Measurements from ENCODE around the gene KIAA0825.

The KIAA0825 gene

DNA sequence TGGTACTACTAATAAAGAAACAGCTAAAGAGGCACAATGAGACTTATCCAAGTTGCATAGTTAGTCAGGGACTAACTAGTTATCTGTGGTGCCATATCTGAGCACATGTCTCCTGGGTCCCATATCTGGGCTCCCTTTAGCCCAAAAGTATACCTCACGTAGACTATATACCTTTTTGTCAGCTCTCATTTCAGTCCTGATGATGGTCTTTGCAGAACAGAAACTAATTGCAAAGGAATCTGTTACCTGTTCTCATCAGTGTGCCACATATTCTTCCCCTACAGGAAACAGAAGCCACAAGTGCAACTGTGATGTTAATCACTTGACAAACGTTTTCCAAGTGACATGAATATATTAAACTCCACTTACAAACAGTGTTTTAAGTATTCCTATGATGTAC, 395.2 kb downstream of the KIAA0825 start:
- TF ChIP-seq, protein P1, sequence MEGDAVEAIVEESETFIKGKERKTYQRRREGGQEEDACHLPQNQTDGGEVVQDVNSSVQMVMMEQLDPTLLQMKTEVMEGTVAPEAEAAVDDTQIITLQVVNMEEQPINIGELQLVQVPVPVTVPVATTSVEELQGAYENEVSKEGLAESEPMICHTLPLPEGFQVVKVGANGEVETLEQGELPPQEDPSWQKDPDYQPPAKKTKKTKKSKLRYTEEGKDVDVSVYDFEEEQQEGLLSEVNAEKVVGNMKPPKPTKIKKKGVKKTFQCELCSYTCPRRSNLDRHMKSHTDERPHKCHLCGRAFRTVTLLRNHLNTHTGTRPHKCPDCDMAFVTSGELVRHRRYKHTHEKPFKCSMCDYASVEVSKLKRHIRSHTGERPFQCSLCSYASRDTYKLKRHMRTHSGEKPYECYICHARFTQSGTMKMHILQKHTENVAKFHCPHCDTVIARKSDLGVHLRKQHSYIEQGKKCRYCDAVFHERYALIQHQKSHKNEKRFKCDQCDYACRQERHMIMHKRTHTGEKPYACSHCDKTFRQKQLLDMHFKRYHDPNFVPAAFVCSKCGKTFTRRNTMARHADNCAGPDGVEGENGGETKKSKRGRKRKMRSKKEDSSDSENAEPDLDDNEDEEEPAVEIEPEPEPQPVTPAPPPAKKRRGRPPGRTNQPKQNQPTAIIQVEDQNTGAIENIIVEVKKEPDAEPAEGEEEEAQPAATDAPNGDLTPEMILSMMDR (conservative IDR thresholded peaks at IDR 0.05; ENCODE audit: low read length), result no peak
- no peak overlapping the region for H3K4me3 ChIP-seq (ENCODE audit: low read length)
- DNase-seq (ENCODE audit: low read depth), result no peak

DNA sequence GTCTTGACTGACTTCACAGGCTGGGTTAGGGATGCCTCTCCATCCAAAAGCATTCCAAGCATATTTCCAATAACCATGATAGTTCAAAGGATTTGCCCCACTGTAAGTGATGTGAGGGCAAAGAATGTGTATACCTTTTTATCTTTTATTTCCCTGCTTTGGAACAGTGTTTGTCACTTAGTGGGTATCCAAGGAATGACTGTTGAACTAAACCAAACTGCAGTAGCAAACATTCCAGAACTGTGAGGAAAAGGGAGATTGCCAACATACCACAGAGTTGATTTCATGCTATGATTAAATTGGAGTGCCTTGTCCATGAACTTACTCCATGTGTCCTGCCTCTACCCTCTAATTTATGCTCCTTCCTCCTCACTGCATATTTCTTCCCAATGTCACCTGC, 400.0 kb downstream of the KIAA0825 start:
- DNase-seq (ENCODE audit: low read depth), result peak; percentile 96
- no peak overlapping the region for H3K4me3 ChIP-seq (ENCODE audit: low read length)
- TF ChIP-seq, protein P1 (conservative IDR thresholded peaks at IDR 0.05; ENCODE audit: low read length), result no peak

DNA sequence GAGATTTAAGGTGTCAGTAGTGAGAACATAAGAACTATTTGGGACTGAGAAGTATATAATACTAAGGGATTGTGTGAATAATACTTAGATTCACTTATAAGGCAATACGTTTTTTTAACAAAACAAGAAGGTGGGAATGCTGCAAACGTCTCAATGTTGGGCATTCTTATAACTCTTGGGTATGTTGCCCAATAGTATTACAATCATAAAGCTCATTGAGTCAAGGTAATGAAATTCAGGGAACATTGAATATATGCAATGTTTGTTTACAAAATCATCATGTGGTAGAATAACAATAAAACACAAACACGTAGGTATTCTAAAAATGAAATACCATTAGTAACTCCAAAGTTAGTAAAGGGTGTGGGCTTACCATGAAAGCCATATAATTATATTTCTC, 400.7 kb downstream of the KIAA0825 start:
- no peak overlapping the region for H3K4me3 ChIP-seq (ENCODE audit: low read length)
- DNase-seq (ENCODE audit: low read depth), result peak; percentile 25
- TF ChIP-seq, protein P1 (conservative IDR thresholded peaks at IDR 0.05; ENCODE audit: low read length), result no peak

DNA sequence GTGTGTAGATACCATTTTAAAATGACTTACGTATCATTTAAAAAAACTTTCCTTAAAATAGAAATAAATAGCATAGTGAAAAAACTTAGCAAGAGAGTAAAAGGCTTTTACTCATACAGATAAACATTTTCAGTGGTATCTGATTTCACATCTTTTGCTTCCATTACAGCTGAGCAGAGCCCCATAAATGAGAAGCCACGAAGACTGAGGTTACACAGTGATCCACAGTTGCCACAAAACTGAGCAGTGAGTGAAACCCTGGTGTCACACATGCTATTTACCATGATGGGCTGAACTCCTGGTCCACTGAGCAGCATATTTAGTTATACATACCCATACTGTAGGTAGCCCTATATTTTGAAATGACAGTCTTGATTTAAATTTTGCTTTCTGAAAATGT, 401.2 kb downstream of the KIAA0825 start:
- no peak for DNase-seq (ENCODE audit: low read depth)
- no peak overlapping the region for H3K4me3 ChIP-seq (ENCODE audit: low read length)
- TF ChIP-seq, protein P1 (conservative IDR thresholded peaks at IDR 0.05; ENCODE audit: low read length), result no peak

DNA sequence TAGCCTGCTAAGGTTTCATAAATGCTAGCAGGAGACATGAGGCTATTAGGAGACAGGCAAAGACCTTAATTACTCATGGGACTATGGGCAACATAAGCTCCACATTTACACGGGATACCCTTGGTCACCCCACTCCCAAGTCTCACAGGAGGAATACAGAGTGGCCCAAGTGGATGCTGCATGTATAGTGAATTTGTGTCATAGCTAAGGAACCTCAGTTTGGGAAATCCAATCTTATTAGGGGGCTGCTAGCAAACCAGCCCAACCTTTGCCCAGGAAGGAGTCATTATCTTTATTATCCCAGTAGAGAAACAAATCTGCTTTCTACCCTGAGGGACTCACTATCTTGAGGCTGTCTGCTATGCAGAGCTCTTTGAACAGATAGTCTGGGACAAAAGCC, 405.9 kb downstream of the KIAA0825 start:
- TF ChIP-seq, protein P1 (conservative IDR thresholded peaks at IDR 0.05; ENCODE audit: low read length), result no peak
- DNase-seq (ENCODE audit: low read depth), result no peak
- H3K4me3 ChIP-seq (ENCODE audit: low read length), result no peak overlapping the region

DNA sequence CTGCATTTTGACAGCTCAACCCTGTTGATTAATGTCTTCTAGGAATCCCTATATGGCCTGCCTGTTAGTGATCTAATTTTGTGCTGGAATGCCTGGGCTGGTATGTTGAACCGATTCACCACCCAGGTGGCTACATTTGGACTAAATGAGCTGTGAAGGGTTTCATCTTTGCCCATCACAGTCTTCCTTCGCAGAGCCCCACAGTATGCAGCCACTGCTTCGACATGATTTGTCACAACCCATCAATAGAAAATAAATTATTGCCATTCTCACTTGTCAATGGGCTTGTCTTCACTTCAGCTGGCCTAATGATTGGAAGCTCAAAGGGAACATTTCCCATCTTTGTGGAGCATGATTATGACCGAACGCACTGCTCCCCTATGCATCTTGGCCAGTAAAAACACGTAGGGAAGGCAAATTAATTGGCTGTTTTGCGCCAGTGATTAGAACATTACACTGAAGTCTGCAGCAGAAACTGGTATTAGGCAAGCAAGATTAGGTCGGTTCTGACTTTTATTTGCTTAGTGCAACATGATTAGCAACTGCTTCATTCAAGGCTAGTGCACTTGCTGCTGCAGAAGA, 408.5 kb downstream of the KIAA0825 start:
- DNase-seq (ENCODE audit: low read depth), result no peak
- H3K4me3 ChIP-seq (ENCODE audit: low read length), result no peak overlapping the region
- TF ChIP-seq, protein P1 (conservative IDR thresholded peaks at IDR 0.05; ENCODE audit: low read length), result no peak

DNA sequence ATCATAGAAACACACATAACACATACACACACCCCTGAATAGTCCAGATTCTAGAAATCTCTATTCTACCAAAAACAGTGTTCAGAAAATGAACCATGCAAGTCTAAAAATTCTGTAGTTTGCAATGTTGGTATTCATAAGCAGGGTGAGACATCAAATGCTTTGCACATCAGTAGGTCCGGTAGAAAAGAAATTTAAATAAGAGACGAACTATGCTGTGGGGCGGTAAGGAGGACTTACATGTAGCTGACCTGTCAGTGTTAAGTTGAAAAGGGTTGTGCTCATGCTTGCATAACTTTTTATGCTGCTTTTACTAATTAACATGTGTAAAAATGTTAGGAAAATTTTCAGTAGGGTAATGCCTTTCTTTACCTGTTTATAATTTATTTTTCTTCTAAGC, 409.1 kb downstream of the KIAA0825 start:
- TF ChIP-seq, protein P1 (conservative IDR thresholded peaks at IDR 0.05; ENCODE audit: low read length), result no peak
- H3K4me3 ChIP-seq (ENCODE audit: low read length), result no peak overlapping the region
- DNase-seq (ENCODE audit: low read depth), result no peak
